HG03060 (cell line): ENCODE data around the gene HMX3.

Experiments used
- ATAC-seq: cut with Tn5 transposase; IDR thresholded peaks from one replicate; pipeline ENCODE4 v1.9.1; 2021; ENCODE audit warnings: low read depth, moderate number of reproducible peaks; ENCODE audit not compliant: unreplicated experiment

HMX3 gene

DNA sequence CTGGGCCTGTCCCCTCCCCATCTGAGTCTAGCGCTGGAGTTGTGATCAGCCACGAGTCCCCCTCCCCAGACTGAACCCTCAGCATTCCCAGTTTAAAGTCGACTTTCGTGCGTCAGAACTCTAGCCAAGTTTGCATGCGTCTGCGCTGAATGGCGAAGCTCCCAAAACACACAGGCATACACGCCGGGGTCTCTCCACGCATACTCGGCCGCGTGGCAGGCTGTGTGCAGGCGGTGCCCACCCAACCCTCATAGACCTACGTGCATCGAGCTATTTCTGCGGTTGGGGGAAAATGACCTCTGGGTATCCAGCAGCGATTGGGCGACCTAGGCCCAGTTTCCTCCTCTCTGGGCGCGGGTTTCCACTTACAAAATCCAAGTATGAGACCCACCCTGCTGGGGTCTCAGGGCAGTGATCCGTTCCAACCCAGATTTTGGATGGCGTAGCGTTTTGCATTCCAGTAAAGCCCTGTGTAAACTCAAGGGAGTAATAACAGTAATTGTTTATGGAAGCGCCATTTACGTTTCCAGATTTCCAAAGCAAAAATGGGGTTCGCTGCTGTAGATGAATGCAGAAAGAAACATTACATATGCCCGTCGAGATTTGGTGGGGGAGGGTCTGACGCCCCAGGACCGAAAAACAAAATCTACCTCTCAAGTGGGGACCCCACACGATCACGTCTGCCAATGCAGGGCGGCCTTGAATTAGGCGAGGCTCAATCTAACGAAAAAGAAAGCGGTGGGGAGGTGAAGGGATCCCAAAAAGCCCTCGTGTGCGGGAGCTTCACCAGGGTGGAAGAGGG lies 2.0 kb upstream of the HMX3 start:
- ATAC-seq, result no peak

DNA sequence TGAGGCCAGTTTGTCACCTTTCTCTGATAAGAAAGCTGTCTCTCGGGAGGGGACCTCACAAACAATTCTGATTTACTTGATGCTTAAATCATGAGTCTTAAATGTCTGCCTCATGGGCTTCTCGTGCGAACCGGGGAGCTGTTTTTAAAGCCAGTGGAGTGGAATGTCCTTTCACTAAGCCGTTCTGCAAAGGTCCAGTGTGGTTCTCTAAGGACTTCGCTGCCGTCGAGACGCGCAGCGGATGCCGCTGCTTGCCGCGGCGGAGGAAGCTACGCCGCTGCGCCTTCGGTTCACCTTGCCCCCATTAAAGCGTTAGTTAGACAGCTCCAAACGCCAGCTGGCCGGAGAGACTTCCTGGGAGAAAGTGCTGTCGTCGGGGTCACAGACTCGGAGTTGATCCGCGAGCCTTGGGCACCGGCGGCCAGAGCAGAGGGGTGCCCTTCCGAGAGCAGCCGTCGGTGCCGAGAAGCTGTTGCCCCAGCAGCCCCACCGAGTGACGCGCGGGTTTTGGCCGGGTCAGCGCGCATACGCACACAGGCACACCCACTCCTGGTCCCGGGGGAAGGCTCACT lies 1.3 kb upstream of the HMX3 start:
- ATAC-seq, result no peak

DNA sequence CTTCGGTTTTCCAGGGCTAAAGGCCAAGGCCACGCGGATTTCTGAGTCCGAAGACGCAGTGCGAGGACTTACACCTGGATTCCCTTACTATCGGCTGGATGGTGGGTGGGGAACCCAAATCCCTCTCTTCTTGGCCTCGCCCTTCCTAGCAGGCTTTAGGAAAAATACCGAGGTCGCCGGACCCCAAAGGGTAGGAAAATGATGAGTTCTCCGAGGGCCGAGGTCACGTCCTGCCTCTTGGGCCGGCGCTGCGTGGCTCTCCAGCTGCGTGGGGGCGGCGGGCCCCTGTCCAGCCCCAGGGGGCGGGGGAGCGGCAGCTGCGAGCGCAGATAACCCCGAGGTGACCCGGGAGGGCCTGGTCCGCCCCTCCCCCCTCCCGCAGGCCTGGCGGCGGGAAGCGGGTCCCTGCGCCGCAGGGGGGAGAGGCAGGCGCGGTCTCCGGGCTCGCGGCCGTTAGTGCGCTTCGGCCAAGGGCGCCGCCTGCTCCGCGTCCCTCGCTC lies 805 bp upstream of the HMX3 start:
- ATAC-seq, result no peak

DNA sequence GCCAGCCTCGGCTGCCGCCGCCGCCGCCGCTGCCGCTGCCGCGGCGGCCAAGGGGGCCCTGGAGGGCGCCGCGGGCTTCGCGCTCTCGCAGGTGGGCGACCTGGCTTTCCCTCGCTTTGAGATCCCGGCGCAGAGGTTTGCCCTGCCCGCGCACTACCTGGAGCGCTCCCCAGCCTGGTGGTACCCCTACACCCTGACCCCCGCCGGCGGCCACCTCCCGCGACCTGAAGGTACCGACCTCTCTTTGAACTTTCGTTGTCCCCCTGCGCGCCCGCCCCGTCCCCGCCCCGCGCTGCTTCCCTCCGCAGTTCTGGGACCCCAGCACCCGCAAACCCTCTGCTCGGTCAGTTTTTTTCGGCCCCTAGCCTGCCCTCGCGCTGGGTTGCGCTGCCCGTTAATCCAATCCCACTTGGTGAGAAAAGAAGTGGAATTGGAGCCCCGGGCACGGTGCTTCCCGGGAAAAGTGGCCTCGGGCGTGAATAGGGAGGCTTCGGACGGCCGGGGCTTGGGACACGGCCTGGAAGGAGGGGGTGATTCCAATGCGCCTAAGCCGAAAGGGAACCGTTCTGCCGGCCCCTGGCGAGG lies 543 bp downstream of the HMX3 start:
- ATAC-seq, result no peak

DNA sequence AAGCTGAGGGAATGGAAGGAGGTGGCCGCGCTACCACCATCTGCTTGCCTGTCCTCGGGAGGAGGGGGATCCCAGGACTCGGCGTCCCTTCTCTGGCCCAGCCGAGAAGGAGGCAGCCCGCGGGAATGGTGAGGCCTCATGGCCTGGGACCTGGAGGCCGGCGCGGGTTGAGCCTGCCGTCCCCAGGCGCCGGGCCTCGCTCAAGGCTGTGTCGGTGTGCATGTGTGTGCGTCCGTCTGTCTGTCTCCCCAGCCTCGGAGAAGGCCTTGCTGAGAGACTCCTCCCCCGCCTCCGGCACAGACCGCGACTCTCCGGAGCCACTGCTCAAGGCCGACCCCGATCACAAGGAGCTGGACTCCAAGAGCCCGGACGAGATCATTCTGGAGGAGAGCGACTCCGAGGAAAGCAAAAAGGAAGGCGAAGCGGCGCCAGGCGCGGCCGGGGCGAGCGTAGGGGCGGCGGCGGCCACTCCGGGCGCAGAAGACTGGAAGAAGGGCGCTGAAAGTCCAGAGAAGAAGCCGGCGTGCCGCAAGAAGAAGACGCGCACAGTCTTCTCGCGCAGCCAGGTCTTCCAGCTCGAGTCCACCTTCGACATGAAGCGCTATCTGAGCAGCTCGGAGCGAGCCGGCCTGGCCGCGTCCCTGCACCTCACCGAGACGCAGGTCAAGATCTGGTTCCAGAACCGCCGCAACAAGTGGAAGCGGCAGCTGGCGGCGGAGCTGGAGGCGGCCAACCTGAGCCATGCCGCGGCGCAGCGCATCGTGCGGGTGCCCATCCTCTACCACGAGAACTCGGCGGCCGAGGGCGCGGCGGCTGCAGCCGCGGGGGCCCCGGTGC lies 1.3 kb downstream of the HMX3 start:
- ATAC-seq, result no peak

DNA sequence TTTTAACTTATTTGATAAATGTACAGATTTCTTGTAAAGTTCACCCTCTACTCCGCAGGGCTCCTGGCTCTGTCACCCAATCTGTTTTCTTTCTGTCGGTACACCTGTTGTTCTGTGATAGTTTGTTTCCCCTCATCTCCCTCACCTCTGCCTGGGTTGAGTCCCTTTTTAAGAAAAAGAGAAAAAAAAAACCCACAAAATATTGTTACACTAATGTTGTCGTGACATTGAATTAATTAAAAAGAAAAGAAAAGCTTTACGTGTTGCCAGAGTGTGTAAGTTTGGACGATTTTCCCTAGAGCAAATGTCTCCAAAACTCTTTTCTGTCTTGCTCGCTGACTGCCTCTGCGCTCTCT lies 3.4 kb downstream of the HMX3 start:
- ATAC-seq, result no peak

DNA sequence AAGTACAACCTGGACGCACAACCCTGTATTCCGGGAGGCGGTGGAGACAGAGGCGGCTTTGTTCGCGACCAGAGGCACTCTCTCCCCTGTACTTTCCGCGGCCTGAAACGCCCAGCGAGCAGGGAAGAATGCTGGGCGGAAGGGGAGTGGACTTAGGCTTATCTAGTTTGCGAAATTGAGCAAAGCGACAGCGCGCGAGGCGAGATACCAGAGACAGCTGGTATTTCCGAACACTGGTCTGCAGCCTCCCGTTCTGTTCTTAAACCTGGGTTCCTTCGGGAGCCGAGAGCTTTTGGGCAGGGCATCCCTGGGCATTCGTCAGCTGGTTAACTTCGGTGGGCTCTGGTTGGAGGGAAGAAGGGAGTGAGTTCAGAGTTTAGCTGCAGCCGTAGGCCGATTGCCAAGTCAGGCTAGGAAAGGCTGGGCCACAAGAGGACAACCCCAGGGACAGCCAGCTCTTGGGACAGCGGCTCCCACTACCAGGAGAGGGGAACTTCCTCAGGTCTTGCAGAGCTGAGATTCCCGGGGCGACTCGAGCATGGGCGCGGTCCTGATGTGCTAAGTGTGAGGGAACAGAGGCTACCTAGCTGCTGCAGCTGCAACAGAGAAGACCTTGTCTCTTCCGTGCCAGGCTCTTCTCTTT lies 3.9 kb downstream of the HMX3 start:
- ATAC-seq, result no peak

DNA sequence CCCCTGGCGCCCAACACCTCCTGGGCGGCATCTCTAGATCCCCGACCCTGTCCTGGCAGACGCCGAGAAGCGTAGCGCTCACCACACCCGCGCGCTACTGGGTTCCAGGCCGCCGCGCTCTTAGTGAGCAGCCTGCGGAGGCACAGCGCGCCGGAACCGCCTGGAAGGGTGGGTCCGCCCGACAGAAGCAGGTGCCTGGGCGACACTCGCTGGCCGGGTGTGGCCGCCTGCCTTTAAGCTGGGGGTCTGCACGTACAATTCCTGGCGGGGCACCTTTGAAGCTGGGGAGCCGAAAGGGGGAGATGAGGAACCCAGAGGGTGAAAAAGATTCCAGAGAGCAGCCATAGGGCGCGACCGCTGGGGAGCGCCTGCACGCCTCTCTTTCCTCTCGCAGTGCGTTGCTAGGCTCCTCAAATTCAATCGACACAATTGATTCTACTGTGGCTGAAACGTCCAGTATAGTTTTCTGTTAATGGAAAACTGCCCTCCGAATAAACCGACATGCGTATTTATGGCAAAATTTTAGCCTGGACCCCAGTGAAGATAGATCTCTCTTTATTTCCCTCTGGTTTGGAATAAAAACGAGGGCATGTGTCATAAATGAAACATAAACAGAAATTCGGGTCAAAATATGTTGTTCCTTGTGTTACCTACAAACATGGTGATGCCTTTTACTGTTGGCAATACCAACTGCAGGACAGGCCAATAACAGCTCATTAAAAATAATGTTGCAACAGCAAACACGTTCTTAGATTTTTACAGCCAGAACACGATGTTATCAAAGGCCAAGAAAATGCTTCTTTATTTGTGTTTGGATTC lies 4.6 kb downstream of the HMX3 start:
- ATAC-seq, result no peak

DNA sequence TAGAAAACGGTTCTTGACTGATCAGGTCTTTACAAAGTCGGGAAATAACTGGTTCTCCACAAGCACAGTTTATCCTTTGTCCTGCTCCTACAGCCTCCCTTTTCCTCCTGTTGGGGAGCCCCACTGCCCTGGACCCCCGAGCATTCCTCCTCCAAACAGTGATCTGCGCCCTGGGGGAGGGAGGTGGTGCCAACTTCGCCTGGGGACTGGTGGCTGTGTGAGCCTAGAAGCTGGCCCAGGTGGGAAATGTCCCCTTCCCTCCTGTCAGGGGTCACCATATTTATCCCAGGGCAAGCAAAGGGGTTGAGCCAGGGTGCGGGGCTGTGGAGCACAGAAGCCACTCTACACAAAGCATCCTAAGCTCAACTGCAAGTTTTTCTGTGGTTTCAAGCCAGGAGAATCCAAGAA lies 5.2 kb downstream of the HMX3 start:
- ATAC-seq, result no peak

DNA sequence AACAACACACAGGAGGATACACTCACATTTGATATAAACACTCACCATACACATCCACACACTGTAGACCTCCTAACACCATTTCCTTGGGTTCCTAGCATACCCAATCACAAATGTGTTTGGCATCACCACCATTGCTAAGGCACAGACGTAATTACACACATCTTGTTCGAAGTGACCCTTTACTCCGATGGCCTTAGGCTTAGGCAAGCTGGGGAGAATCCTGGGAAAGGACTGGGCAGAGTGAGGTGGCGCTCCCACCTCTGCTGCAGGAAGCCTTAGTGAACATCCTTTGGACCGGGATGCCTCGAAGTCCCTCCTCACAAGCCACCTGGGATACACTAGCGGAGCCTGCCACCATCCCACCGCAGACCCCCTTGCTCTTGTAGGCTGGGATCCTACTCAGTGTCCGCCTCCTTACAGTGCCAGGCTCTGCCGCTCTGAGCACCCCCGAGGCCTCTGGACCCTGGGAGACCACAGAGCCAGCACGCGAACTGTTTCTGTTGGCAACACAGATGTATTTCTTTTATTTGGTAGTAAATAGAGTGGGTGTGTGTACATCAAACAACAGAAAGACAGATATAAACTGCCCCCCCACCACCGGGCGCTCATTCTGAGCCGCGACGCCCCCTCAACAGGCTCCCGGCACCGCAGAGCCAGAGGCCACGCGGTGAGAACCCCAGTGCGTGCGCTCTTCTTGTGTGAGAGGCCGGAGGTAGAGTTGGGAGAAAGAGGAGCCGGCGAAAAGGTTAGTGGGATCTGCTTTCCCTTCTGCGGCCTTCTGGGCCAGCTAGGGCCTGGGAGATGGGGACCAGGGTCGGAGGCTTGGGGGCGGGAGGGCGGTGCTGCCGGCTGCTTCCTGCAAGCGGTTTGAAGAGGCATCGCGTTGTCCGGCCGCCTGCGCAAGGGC lies 6.3 kb downstream of the HMX3 start:
- ATAC-seq, result no peak

DNA sequence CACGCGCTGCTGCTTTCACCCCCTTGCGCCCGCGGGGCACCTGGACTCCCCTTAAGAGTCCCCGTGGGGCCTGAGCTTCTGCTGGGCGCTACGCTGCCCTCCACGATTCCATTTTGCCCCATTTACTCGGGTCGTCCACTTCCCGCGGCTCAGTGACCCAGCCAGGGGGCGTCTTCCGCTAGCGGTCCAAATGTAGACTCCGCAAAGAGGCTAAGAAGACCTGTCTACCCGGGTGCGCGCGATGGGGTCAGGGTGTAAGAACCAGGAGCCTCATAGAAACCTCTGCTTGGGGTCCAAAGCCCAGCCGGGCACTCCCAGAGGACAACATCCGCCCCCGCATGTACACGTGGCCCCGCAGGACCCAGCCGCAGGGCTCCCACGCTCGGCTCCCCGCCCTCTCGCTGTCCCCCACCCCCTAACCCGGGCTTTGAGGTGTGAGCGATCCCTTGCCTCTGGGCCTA lies 7.0 kb downstream of the HMX3 start:
- no peak for ATAC-seq

DNA sequence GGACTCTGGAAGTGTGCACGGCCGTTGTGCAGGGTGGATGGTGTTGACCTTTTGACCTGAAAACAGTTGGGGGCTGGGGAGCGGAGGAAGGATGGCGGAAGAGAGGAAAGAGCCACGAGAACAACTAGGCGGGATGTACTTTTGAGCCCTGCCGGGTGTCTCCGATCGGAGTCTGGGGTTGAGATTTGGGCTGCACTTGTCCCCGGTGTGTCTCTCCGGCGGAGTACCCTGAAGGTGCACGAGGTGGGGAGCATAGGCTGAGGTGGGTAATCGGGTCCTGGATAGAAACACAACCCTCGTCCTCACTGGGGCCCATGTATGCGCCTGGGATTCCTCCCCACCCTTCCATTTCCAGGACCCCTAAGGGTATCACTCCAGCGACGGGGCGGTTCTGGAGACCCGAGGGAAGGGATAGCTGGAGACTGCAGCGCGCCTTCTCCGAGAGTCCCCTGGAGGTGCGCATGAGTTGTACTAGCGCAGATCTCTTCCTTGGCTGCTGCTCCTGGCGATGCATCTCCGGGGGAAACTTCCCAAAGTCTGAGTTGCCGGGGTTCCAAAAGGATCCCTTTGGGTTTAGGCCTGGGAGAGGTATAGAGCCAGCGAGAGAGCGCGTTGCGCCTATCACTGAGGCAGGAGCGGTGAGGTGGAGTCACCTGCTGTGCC lies 7.5 kb downstream of the HMX3 start:
- no peak for ATAC-seq

DNA sequence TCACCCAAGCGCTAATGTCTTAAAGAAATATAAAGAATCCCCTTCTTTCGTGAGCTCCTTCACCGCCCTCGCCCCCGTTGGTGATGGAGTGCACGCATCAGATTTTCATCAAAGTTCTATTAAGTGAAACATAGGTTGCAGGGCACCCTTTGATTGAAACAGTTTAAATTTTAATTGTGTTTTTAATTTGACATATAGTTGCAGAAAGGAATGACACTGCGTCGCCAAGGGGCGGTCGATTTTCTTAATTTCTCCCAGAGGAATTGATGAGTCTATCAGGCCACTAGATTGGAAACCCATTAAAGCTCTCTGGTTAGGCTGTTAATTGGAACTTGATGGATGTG lies 8.0 kb downstream of the HMX3 start:
- no peak for ATAC-seq

DNA sequence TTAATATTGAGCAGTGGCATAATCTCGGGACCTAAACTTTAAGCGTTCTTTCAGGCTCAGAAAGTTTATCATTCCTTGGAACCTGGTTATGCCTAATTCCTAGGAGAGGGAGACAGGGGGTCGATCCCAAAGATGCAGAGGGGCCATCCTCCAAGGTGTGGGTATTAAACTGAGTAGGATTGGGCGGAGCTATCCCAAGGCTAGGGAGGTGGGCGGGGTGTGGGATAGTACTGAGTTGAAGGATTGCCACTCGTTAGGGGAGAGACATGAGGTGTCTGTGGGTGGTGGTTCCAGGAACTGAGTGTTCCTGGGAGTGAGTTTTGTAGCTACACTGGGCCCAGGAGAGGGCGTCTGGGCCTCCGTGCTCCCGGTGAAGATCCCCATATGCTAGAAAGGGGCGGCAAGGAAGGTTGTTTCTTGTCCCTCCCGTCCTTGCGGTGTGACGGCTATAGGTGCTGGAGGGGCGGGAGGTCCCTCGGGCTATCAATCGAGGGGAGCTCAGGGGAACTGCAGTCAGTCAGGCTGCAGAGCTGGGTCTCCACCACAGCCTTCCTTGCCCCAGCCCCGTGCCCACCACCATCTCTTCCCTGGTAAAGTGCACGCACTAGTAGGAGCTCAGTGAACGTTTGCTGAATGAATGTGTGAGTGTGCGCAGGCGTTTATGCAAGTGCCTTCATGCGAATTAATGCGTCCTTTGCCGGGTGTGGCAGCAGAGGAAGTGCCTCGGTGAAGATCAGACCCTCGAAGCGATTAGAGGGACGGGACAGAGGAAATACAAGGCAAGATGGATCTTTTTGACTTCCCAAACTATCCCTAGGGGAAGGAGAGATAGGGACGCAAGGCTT lies 9.1 kb downstream of the HMX3 start:
- no peak for ATAC-seq

DNA sequence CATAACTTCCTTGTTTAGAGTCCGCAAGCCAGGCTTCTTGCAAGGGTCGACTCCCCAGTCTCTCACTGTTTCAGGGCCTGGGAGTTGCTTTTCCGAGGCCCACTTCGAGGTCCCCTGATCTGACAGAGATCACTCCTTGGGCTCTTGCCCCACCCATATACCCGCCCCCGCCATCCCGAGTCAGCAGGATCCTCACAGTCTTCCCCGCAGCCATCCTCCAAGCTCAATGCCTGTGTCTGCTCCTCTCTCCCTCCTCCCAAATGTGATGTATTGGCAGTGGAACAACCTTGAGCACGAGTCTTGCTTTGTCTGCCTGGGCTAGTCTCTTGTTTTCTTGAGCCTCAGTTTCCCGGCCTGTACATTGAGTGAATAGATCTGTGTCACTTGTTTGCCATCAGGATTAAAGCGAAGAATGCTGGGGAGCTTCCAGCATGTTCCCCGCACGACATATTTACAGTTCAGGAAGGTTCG lies 9.8 kb downstream of the HMX3 start:
- ATAC-seq, result no peak

DNA sequence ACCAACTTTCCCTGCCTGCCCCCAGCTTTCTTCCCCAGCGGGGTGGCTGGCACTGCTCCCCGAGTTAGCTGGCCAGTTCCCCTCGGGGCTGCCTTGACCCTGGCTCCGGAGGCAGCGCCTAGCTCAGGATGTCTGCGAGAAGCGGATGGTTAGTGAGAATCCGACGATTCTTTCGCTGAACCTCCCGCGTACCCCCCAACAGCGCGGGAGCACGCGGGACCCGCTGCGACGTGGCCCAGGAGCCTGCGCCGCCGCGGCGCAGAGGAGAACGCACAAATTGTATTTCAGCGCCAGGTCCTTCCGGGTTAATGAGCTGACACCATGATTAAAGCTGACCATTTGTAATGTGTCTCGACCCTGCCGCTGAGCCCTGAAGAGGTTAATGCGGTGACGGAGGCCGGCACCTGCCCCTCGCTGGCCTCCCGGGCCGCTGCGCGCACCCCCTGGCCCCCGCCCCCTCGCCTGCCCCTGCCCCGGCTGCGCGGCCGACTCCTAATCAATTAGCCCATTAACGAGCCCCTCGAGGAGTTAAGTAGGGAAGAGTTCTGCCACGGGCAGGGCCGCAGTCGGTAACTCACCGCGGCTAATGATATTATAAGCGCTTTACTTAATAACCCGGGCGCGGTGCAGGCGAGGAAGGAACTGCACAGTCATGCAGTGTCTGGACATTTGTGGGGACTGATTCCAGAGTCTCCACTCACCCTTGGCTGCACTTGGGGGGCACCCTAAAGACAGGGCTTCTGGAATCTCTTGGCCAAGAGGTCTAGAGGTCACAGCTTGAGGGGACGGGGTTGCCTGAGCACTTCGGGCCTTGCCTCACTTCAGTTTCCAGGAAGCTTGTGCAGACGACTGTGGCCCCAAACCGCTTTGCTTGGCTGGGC lies 10.5 kb downstream of the HMX3 start:
- ATAC-seq, result no peak
